Esophagus muscularis mucosa (tissue), 3 donors: ENCODE data around the gene ANTXRL.

Experiments
- POLR2A ChIP-seq: fragments of 450-650 bp; IDR thresholded peaks from one replicate; pipeline ENCODE4 v1.6.1; 2017; ENCODE audit warnings: antibody characterized with exemption, moderate library complexity, mild to moderate bottlenecking, low read depth
- POLR2AphosphoS5 ChIP-seq, 2 donors: sonication (generic); formaldehyde crosslinking; IDR thresholded peaks; one replicate each; pipeline ENCODE4 v1.6.1; 2017; ENCODE audit warnings: antibody characterized with exemption in 2 of 2
- TF ChIP-seq, protein P1 (sequence below), 3 experiments: fragments of 200-600 bp in 2 of 3; fragments of 450-650 bp in 1 of 3; sonication (generic) in 2 of 3; IDR thresholded peaks; one replicate each; pipeline ENCODE4 v1.5.1; 2017 to 2019; ENCODE audit warnings: antibody characterized with exemption in 3 of 3, mild to moderate bottlenecking in 2 of 3, moderate library complexity in 1 of 3

DNA sequence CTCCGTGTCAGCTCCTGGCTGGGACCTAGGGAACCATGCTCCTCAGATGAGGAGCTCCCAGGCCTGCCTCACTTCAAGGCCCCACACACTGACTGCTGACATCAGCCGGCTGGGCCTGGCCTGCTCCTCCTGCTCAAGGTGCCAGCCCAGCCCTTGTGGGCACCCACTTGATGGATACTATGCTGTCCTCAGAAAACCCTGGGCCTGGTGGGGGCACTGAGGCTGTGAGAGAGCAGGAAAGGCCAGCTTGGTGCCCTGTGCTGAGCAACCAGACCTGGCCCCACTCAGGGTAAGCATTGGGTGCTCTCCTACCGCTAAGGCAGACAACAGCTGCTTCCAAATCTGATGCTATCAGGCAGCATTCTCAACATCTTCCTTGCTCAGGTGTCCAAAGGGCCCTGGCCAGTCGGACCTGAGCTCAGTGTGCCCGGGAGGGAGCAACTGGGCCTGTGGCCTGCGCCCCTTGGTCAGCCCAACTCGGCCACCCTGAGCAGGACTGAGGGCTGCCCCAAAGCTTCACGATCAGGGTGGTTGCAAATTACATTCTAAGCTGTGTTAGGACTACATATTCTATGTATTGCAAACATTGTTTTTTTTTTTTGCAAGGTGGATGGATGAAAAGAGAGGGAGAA lies 21.9 kb upstream of the ANTXRL start:
- no peak for TF ChIP-seq POLR2AphosphoS5 (IDR thresholded peaks at IDR 0.05)
- TF ChIP-seq, protein P1, sequence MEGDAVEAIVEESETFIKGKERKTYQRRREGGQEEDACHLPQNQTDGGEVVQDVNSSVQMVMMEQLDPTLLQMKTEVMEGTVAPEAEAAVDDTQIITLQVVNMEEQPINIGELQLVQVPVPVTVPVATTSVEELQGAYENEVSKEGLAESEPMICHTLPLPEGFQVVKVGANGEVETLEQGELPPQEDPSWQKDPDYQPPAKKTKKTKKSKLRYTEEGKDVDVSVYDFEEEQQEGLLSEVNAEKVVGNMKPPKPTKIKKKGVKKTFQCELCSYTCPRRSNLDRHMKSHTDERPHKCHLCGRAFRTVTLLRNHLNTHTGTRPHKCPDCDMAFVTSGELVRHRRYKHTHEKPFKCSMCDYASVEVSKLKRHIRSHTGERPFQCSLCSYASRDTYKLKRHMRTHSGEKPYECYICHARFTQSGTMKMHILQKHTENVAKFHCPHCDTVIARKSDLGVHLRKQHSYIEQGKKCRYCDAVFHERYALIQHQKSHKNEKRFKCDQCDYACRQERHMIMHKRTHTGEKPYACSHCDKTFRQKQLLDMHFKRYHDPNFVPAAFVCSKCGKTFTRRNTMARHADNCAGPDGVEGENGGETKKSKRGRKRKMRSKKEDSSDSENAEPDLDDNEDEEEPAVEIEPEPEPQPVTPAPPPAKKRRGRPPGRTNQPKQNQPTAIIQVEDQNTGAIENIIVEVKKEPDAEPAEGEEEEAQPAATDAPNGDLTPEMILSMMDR (IDR thresholded peaks at IDR 0.05) = no peak
- TF ChIP-seq POLR2A = no peak
